Measurements from ENCODE around the gene IKZF3.

DNA sequence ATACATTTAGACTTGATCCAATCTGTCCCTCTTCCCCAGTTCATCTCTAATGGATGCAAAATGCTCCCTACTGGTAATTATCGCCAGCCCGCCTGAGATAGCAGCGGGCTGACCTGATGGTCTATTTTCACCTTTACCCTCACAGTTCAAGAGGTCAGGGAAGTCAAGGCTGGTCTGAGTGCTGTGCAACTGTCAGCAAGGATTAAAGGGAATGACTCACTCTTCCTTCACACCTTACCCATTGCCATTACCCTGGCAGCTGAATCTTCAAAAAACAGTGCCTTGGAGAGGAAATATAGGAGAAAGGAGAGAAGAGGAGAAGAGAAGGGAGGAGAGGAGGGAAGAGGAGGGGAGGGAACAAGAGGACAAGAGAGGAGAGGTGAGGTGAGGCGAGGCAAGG is 90.1 kb downstream of the IKZF3 start:
- TF ChIP-seq GATA3 (IDR thresholded peaks at IDR 0.05; ENCODE audit: low read depth, low read length) (no peak), GATA2 (IDR thresholded peaks at IDR 0.05; ENCODE audit: low read depth, low read length) (no peak)
